HEK293 (cell line): ENCODE measurements around the gene MAN1B1.

Experiments
- CTCF ChIA-PET: fragments of 350-600 bp; formaldehyde crosslinking; extraction: SDS; loops from one replicate; lab custom pipeline; 2021; ENCODE audit warnings: antibody characterized with exemption; lab: Yijun Ruan, JAX
- POLR2A ChIA-PET: fragments of 300-600 bp; formaldehyde crosslinking; extraction: SDS; loops from one replicate; lab custom pipeline; 2020; ENCODE audit warnings: antibody characterized with exemption, inconsistent platforms; lab: Yijun Ruan, JAX
- H3K27ac ChIP-seq: fragments of 200-500 bp; sonication (Bioruptor generic); 2 replicates; pipeline ENCODE4 v1.5.1; 2014; ENCODE audit warnings: low read depth, low read length, control low read depth, inconsistent platforms; ENCODE audit errors: extremely low read depth
- H3K36me3 ChIP-seq, 2 experiments: fragments of 200-500 bp in 1 of 2; sonication (Bioruptor generic) in 1 of 2; 1 replicate in 1 of 2; 2 replicates in 1 of 2; pipeline ENCODE4 v1.5.1; 2014 to 2017; ENCODE audit warnings: inconsistent platforms in 2 of 2, low read length in 2 of 2; ENCODE audit not compliant: control insufficient read depth in 2 of 2, insufficient read depth in 1 of 2
- H3K4me1 ChIP-seq: fragments of 200-500 bp; sonication (Bioruptor generic); 2 replicates; pipeline ENCODE4 v1.5.1; 2014; ENCODE audit warnings: mild to moderate bottlenecking, low read length, inconsistent platforms; ENCODE audit not compliant: control insufficient read depth, insufficient read depth
- H3K4me3 ChIP-seq: 2 replicates; pipeline ENCODE4 v1.5.1; 2011; ENCODE audit warnings: low read depth, mild to moderate bottlenecking, control low read depth, low read length, moderate library complexity
- H3K9me3 ChIP-seq: fragments of 200-500 bp; sonication (Bioruptor generic); 2 replicates; pipeline ENCODE4 v1.5.1; 2014; ENCODE audit warnings: low read depth, low read length, inconsistent platforms; ENCODE audit not compliant: control insufficient read depth, insufficient read depth
- KLF16 ChIP-seq: fragments of 450-650 bp; formaldehyde crosslinking; IDR thresholded peaks from 2 replicates; pipeline ENCODE4 v1.5.1; 2017; ENCODE audit warnings: missing biosample characterization, missing genetic modification characterization
- MZF1 ChIP-seq: fragments of 450-650 bp; formaldehyde crosslinking; IDR thresholded peaks from 2 replicates; pipeline ENCODE4 v1.5.1; 2017; ENCODE audit warnings: missing biosample characterization, missing genetic modification characterization, borderline replicate concordance
- REPIN1 ChIP-seq: fragments of 450-650 bp; formaldehyde crosslinking; IDR thresholded peaks from 2 replicates; pipeline ENCODE4 v1.5.1; 2017; ENCODE audit warnings: missing biosample characterization, missing genetic modification characterization, low read depth
- SP3 ChIP-seq: fragments of 450-650 bp; formaldehyde crosslinking; IDR thresholded peaks from 2 replicates; pipeline ENCODE4 v1.5.1; 2016; ENCODE audit warnings: missing biosample characterization, missing genetic modification characterization
- ZNF121 ChIP-seq: fragments of 450-650 bp; formaldehyde crosslinking; IDR thresholded peaks from 2 replicates; pipeline ENCODE4 v1.5.1; 2016; ENCODE audit warnings: missing biosample characterization, missing genetic modification characterization
- ZNF140 ChIP-seq: fragments of 450-650 bp; formaldehyde crosslinking; IDR thresholded peaks from 2 replicates; pipeline ENCODE4 v1.5.1; 2016; ENCODE audit warnings: missing biosample characterization, missing genetic modification characterization
- ZNF223 ChIP-seq: fragments of 450-650 bp; formaldehyde crosslinking; IDR thresholded peaks from 2 replicates; pipeline ENCODE4 v1.5.1; 2016; ENCODE audit warnings: missing biosample characterization, missing genetic modification characterization
- ZNF274 ChIP-seq, 2 experiments: fragments of 200-500 bp in 1 of 2; fragments of 450-650 bp in 1 of 2; sonication (Bioruptor generic) in 1 of 2; formaldehyde crosslinking in 1 of 2; IDR thresholded peaks; 2 replicates each; pipeline versions ENCODE4 v1.5.1 to v1.6.1; 2014 to 2016; ENCODE audit warnings: borderline replicate concordance in 1 of 2, inconsistent platforms in 1 of 2, low read length in 1 of 2, missing biosample characterization in 1 of 2, missing genetic modification characterization in 1 of 2
- ZNF311 ChIP-seq: fragments of 450-650 bp; formaldehyde crosslinking; IDR thresholded peaks from 2 replicates; pipeline ENCODE4 v1.5.1; 2017; ENCODE audit warnings: missing biosample characterization, missing genetic modification characterization, borderline replicate concordance
- ZNF394 ChIP-seq: fragments of 450-650 bp; formaldehyde crosslinking; IDR thresholded peaks from 2 replicates; pipeline ENCODE4 v1.5.1; 2016; ENCODE audit warnings: missing biosample characterization, missing genetic modification characterization, mild to moderate bottlenecking, moderate library complexity, borderline replicate concordance
- ZNF549 ChIP-seq: fragments of 450-650 bp; IDR thresholded peaks from 2 replicates; pipeline ENCODE4 v1.5.1; 2018; ENCODE audit warnings: missing biosample characterization, missing genetic modification characterization, mild to moderate bottlenecking, inconsistent platforms, moderate library complexity
- ZNF629 ChIP-seq: fragments of 450-650 bp; formaldehyde crosslinking; IDR thresholded peaks from 2 replicates; pipeline ENCODE4 v1.5.1; 2017; ENCODE audit warnings: missing biosample characterization, missing genetic modification characterization
- ZNF658 ChIP-seq: fragments of 450-650 bp; formaldehyde crosslinking; IDR thresholded peaks from 2 replicates; pipeline ENCODE4; 2016; ENCODE audit warnings: missing biosample characterization, missing genetic modification characterization
- ZNF660 ChIP-seq: fragments of 450-650 bp; IDR thresholded peaks from 2 replicates; pipeline ENCODE4 v1.5.1; 2018; ENCODE audit warnings: missing biosample characterization, mild to moderate bottlenecking, missing genetic modification characterization
- ZNF777 ChIP-seq: fragments of 450-650 bp; formaldehyde crosslinking; IDR thresholded peaks from 2 replicates; pipeline ENCODE4 v1.5.1; 2017; ENCODE audit warnings: missing biosample characterization, missing genetic modification characterization, borderline replicate concordance
- ZSCAN16 ChIP-seq: fragments of 450-650 bp; formaldehyde crosslinking; IDR thresholded peaks from 2 replicates; pipeline ENCODE4 v1.5.1; 2016; ENCODE audit warnings: missing biosample characterization, missing genetic modification characterization
- TF ChIP-seq, protein P1 (sequence below): fragments of 450-650 bp; formaldehyde crosslinking; IDR thresholded peaks from 2 replicates; pipeline ENCODE4 v1.5.1; 2016; ENCODE audit warnings: missing biosample characterization, missing genetic modification characterization
- TF ChIP-seq, protein P2 (sequence below): fragments of 450-650 bp; formaldehyde crosslinking; IDR thresholded peaks from 2 replicates; pipeline ENCODE4 v1.5.1; 2016; ENCODE audit warnings: missing biosample characterization, missing genetic modification characterization
- TF ChIP-seq, protein P3 (sequence below): fragments of 450-650 bp; formaldehyde crosslinking; IDR thresholded peaks from 2 replicates; pipeline ENCODE4 v1.5.1; 2017; ENCODE audit warnings: missing biosample characterization, missing genetic modification characterization
- TF ChIP-seq, protein P4 (sequence below): fragments of 450-650 bp; IDR thresholded peaks from 2 replicates; pipeline ENCODE4 v1.5.1; 2018; ENCODE audit warnings: missing biosample characterization, mild to moderate bottlenecking, missing genetic modification characterization
- TF ChIP-seq, protein P5 (sequence below): fragments of 450-650 bp; formaldehyde crosslinking; IDR thresholded peaks from 2 replicates; pipeline ENCODE4 v1.5.0; 2017; ENCODE audit warnings: missing biosample characterization, missing genetic modification characterization, borderline replicate concordance
- TF ChIP-seq, protein P6 (sequence below): fragments of 450-650 bp; formaldehyde crosslinking; IDR thresholded peaks from 2 replicates; pipeline ENCODE4 v1.5.1; 2017; ENCODE audit warnings: missing biosample characterization, missing genetic modification characterization
- TF ChIP-seq, protein P7 (sequence below): sonication (generic); formaldehyde crosslinking; IDR thresholded peaks from 2 replicates; pipeline ENCODE4 v1.8.1; 2022; ENCODE audit warnings: mild to moderate bottlenecking, moderate library complexity, missing genetic modification reagents

Gene MAN1B1

DNA sequence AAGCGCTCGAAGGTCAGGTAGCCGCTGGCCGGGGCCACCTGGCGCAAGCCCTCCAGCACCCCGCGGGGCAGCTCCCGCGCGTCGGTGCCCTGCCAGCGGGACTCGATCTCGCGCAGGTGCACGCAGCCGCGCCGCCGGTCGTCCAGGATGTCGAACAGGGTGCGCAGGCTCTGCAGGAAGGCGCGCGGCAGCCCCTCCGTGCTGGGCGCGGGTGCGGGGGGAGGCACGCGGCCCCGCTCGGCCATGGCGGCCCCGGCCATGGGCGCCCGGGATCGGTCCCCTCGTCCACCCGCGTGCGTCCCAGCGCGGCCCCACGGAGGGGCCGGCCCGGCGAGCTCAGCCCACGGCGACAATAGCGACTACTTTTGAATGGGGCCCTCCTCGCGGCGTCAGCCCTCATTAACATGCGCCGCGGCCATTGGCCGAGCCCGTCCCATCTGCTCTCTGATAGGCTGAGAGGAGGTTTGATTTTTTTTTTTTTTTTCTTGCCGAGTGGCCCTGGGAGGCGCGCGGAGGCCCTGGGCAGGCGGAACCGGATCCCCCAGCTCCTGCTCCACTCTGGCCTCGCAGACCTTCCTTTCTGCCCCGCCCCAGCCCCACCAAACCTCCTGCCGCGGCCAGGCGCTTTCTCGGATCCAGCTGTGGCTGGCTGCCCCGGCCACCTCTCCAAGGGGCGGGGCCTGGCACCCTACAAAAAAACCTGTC lies 16.4 kb upstream of the MAN1B1 start, which contains the start of gene SAPCD2 (continued):
- TF ChIP-seq, protein P1, sequence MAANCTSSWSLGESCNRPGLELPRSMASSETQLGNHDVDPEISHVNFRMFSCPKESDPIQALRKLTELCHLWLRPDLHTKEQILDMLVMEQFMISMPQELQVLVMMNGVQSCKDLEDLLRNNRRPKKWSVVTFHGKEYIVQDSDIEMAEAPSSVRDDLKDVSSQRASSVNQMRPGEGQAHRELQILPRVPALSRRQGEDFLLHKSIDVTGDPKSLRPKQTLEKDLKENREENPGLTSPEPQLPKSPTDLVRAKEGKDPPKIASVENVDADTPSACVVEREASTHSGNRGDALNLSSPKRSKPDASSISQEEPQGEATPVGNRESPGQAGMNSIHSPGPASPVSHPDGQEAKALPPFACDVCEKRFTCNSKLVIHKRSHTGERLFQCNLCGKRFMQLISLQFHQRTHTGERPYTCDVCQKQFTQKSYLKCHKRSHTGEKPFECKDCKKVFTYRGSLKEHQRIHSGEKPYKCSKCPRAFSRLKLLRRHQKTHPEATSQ (tag by site-specific recombination): no peak
- TF ChIP-seq, protein P2, sequence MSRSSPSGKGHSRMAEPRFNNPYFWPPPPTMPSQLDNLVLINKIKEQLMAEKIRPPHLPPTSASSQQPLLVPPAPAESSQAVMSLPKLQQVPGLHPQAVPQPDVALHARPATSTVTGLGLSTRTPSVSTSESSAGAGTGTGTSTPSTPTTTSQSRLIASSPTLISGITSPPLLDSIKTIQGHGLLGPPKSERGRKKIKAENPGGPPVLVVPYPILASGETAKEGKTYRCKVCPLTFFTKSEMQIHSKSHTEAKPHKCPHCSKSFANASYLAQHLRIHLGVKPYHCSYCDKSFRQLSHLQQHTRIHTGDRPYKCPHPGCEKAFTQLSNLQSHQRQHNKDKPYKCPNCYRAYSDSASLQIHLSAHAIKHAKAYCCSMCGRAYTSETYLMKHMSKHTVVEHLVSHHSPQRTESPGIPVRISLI: peak; percentile 98
- TF ChIP-seq ZNF394 (tag by site-specific recombination): no peak
- TF ChIP-seq MZF1: no peak
- TF ChIP-seq, all 188 proteins: peak for 40

DNA sequence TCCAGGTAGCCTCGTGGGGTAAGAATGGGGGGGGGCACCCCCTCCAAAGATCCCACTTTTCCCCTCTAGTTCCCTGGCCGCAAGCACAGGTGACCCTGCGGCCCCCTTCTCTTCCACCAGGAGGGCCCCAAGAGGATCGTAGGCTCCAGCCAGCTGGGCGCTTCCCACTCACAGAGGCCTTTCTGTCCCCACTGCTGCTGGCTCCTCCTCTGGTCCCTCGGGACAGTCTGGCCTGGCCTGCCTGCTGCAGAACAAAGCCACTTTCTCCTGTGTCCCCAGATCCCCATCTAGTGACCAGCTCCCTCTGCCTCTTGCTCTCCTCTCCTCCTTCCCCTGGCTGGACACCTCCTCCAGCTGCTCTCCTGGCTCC lies 15.9 kb upstream of the MAN1B1 start:
- Histone ChIP-seq H3K27ac (peak overlapping the region; percentile 57), H3K9me3 (no peaks in the 10 kb centered on the region), H3K4me1 (peaks cover 10% of the 10 kb centered on the region; the same call in 1 of the 2 replicates), H3K36me3 (peaks cover 0 to 4% of the 10 kb centered on the region in 2 experiments; a peak in 1 of 3 replicates), H3K4me3 (peak overlapping the region; percentile 16)
- POLR2A ChIA-PET: interaction anchor here (0.6 to 9.1 kb wide), 25 partner anchors 11 to 355 kb away, joined by 3 to 137 read pairs (median 4); partner anchors contain the start of genes ENTPD2, MAN1B1, NPDC1 and NRARP
- CTCF ChIA-PET: interaction anchor here (0.6 to 11.3 kb wide), 12 partner anchors 13 to 334 kb away, joined by 3 to 237 read pairs (median 6); partner anchors contain the start of genes ABCA2, CYSRT1, ENTPD2 and MAN1B1
- no peak for TF ChIP-seq ZNF121
- TF ChIP-seq ZNF223 (tag by site-specific recombination): no peak
- TF ChIP-seq ZSCAN16 (tag by site-specific recombination): no peak
- TF ChIP-seq, protein P3, sequence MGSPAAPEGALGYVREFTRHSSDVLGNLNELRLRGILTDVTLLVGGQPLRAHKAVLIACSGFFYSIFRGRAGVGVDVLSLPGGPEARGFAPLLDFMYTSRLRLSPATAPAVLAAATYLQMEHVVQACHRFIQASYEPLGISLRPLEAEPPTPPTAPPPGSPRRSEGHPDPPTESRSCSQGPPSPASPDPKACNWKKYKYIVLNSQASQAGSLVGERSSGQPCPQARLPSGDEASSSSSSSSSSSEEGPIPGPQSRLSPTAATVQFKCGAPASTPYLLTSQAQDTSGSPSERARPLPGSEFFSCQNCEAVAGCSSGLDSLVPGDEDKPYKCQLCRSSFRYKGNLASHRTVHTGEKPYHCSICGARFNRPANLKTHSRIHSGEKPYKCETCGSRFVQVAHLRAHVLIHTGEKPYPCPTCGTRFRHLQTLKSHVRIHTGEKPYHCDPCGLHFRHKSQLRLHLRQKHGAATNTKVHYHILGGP (tag by site-specific recombination): no peak
- TF ChIP-seq ZNF658 (tag by site-specific recombination): no peak
- TF ChIP-seq ZNF274 (IDR thresholded peaks at IDR 0.05; ENCODE audit: low read length): no peak
- no peak for TF ChIP-seq ZNF274 (tag by site-specific recombination; IDR thresholded peaks at IDR 0.05; ENCODE audit: borderline replicate concordance)
- TF ChIP-seq, protein P4, sequence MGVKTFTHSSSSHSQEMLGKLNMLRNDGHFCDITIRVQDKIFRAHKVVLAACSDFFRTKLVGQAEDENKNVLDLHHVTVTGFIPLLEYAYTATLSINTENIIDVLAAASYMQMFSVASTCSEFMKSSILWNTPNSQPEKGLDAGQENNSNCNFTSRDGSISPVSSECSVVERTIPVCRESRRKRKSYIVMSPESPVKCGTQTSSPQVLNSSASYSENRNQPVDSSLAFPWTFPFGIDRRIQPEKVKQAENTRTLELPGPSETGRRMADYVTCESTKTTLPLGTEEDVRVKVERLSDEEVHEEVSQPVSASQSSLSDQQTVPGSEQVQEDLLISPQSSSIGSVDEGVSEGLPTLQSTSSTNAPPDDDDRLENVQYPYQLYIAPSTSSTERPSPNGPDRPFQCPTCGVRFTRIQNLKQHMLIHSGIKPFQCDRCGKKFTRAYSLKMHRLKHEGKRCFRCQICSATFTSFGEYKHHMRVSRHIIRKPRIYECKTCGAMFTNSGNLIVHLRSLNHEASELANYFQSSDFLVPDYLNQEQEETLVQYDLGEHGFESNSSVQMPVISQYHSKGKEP (tag by site-specific recombination): no peak
- TF ChIP-seq KLF16: no peak; the same call in 1 of the 2 replicates
- TF ChIP-seq ZNF777 (tag by site-specific recombination): no peak
- no peak for TF ChIP-seq REPIN1 (tag by site-specific recombination)
- TF ChIP-seq, protein P5, sequence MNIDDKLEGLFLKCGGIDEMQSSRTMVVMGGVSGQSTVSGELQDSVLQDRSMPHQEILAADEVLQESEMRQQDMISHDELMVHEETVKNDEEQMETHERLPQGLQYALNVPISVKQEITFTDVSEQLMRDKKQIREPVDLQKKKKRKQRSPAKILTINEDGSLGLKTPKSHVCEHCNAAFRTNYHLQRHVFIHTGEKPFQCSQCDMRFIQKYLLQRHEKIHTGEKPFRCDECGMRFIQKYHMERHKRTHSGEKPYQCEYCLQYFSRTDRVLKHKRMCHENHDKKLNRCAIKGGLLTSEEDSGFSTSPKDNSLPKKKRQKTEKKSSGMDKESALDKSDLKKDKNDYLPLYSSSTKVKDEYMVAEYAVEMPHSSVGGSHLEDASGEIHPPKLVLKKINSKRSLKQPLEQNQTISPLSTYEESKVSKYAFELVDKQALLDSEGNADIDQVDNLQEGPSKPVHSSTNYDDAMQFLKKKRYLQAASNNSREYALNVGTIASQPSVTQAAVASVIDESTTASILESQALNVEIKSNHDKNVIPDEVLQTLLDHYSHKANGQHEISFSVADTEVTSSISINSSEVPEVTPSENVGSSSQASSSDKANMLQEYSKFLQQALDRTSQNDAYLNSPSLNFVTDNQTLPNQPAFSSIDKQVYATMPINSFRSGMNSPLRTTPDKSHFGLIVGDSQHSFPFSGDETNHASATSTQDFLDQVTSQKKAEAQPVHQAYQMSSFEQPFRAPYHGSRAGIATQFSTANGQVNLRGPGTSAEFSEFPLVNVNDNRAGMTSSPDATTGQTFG (tag by site-specific recombination): no peak
- no peak for TF ChIP-seq ZNF311
- no peak for TF ChIP-seq ZNF660 (tag by site-specific recombination)
- TF ChIP-seq ZNF549 (tag by site-specific recombination): no peak
- TF ChIP-seq, protein P6, sequence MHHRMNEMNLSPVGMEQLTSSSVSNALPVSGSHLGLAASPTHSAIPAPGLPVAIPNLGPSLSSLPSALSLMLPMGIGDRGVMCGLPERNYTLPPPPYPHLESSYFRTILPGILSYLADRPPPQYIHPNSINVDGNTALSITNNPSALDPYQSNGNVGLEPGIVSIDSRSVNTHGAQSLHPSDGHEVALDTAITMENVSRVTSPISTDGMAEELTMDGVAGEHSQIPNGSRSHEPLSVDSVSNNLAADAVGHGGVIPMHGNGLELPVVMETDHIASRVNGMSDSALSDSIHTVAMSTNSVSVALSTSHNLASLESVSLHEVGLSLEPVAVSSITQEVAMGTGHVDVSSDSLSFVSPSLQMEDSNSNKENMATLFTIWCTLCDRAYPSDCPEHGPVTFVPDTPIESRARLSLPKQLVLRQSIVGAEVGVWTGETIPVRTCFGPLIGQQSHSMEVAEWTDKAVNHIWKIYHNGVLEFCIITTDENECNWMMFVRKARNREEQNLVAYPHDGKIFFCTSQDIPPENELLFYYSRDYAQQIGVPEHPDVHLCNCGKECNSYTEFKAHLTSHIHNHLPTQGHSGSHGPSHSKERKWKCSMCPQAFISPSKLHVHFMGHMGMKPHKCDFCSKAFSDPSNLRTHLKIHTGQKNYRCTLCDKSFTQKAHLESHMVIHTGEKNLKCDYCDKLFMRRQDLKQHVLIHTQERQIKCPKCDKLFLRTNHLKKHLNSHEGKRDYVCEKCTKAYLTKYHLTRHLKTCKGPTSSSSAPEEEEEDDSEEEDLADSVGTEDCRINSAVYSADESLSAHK: no peak
- no peak for TF ChIP-seq ZNF140
- no peak for TF ChIP-seq ZNF629 (tag by site-specific recombination)
- peak; percentile 72 for TF ChIP-seq SP3 (tag by site-specific recombination)
- TF ChIP-seq, protein P7, sequence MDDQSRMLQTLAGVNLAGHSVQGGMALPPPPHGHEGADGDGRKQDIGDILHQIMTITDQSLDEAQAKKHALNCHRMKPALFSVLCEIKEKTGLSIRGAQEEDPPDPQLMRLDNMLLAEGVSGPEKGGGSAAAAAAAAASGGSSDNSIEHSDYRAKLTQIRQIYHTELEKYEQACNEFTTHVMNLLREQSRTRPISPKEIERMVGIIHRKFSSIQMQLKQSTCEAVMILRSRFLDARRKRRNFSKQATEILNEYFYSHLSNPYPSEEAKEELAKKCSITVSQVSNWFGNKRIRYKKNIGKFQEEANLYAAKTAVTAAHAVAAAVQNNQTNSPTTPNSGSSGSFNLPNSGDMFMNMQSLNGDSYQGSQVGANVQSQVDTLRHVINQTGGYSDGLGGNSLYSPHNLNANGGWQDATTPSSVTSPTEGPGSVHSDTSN (CRISPR knock-in tag): no peak
